GM21723 (cell line): ENCODE results near the gene PAFAH2.

Source experiments
- ATAC-seq: cut with Tn5 transposase; IDR thresholded peaks from one replicate; pipeline ENCODE4 v1.9.1; 2021; ENCODE audit warnings: mild to moderate bottlenecking, moderate library complexity; ENCODE audit not compliant: unreplicated experiment

The PAFAH2 gene

GRCh38 chr1:26015358-26015757 is 17.5 kb upstream of the PAFAH2 start:
- no peak for ATAC-seq

DNA sequence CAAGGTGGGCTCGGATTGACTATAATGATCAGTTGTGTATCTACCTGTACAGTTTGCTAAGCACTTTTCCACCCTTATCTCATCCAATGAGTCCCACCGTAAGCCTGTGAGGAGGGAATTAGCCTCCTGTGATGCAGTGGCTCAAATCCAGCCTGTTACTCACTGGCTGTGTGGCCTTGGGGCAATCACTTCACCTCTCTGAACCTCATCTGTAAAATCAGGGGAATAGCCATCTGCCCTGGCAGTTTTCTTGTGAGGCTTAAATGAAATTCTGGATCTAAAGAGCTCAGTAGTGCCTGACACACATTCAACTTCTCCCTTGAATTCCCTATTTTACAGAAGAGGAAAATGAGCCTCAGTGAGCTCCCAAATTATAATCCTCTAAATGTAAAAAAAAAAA is 16.3 kb upstream of the PAFAH2 start:
- ATAC-seq, result no peak

GRCh38 chr1:26012864-26013263 is 15.0 kb upstream of the PAFAH2 start:
- ATAC-seq, result no peak

GRCh38 chr1:26010825-26011224 is 13.0 kb upstream of the PAFAH2 start:
- ATAC-seq, result no peak

DNA sequence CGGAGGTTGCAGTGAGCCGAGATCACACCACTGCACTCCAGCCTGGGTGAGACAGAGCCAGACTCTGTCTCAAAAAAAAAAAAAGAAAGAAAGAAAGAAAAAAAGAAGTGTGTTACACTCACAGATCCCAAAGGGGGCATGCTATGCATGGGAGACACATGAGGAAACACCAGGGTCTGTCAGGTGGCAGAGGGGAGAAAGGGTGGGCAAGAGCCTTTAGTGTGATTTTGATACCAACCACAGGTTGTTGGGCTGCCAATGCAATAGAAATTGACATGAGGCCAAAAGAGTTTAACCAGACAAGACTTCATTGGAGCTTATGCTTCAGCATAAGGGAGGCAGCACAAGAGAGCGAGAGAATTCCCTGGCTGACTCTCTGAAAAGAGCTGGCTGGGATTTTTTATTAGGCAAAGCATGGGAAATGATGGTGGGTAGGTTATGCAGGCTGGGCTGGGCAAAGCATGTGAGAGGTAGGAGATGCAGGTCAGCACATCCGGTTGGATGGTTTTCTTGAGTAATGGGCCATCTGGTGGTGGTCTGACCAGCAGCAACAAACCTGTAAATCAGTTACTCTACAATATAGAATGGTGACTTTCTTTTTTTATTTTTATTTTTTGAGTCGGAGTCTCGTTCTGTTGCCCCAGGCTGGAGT is 12.1 kb upstream of the PAFAH2 start:
- ATAC-seq, result no peak

DNA sequence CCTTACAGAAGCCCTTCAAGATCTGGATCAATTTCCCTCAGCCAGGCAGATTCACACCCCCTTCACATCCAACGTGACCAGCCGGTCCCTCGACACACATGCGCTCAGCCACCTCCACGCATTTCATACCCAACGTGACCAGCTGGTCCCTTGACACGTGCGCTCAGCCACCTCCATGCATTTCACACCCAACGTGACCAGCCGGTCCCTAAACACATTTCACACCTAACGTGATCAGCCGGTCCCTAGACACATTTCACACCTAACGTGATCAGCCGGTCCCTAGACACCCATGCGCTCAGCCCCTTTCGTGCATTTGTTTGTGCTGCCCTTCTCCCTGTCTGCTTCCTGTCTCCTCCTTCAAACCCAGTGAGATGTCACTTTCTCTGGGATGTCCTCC is 8.8 kb upstream of the PAFAH2 start:
- ATAC-seq, result no peak

- ATAC-seq, result no peak
Observed at GRCh38 chr1:26005434-26006105, 7.7 kb upstream of the PAFAH2 start.

DNA sequence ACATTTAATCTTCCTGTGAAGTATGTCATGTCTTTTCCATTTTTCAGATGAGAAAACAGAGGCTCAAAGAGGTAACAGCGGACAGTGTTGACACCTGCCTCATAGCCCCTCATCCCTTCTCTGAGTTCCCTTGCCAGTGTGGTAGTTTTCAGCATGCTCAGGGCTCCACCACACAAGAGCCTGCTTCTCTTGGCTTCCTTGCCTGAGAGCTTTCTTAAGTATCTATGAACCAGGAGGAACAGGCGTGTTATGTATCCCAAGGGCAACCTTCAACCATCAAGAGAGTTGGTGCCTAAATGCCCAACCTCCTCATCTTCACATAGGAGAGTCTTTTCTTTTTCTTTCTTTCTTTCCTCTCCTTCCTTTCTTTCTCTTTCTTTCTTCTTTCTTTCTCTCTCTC is 5.9 kb upstream of the PAFAH2 start:
- no peak for ATAC-seq

DNA sequence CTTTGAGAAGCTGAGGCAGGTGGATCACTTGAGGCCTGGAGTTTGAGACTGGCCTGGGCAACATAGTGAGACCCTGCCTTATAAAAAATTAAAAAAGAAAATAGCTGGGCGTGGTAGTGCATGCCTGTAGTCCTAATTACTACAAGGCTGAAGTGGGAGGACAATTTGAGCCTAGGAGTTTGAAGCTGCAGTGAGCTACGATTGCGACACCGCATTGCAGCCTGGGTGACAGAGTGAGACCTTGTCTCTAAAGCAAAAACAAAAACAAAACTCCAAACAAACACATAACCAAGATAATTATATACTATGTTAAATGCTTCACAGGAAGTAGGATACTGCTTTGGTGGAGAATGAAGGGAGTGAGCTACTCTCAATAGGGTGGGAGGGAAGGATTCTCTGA is 5.4 kb upstream of the PAFAH2 start:
- no peak for ATAC-seq

- no peak for ATAC-seq
Observed at GRCh38 chr1:25999041-25999800, 1.4 kb upstream of the PAFAH2 start.

DNA sequence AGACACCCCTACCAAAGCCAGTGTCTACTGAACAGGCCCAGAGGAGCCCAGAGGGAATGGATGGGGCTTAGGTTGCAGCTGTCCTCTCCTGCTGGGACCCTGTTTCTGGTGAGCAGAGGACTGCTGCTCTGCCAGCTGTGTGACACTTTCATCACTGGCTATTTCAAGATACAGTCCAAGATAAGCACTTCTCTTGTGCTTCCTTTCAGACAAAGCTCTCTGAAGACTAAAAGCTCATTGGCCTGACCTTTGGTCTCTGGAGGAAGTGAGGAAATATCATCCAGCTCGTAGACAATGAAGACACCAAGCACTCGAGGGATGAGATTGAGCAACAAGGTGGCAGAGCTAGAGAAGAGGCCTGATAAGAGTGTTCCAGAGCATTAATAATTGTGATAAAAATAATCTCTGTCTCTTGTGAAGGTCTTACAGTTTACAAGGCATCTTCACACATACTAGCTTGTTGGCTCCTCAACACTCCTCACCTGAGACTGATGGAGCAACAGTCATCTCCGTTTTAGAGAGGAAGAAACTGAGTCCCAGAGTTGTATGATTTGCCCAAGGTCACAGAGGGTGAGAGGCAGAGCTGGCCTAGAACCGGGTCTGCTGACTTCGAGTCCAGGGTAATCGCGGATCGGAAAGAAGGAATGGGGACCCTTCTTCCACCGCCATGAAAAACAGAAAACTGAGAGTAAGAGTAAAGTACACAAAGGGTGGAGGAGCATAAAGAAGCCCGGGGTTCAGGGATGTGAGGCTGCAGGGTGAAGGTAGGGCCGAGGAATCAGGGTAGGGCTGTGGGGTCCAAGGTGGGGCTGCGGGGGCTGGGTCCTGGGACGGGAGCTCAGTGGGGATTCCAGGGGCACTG is 666 bp downstream of the PAFAH2 start:
- no peak for ATAC-seq

DNA sequence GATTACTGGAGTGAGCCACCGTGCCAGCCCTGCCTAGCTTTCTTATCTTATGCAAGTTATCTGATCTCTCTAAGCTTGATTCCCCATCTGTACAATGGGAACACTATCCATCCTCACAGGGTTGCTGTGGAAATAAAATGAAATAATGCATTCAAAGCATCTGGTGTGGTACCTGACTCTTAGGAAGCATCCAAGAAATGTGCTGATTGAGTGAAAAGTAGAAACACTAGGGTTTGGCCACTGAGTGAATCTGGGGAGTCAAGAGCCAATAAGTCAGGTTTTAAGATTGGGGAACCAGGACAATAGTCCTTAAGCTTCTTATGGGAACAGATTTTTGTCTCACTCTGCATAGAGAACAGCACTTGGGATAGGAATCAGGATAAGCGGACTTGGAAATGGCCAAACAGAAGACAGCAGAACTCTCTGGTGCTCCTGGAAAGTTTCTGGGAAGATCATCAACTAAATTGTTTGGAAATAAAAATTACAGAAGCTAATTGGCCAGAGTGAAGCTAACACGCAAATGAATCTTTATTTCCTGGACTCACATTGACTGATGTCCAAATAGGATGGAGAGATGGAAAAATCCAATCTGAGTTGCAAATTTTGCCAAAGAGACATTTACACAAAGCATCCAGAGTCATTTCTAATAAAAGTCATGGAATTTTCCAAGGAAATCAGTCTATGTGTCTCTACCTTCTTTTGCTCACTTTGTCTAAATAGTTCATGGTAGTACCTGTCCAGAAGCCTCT is 3.3 kb downstream of the PAFAH2 start:
- no peak for ATAC-seq

DNA sequence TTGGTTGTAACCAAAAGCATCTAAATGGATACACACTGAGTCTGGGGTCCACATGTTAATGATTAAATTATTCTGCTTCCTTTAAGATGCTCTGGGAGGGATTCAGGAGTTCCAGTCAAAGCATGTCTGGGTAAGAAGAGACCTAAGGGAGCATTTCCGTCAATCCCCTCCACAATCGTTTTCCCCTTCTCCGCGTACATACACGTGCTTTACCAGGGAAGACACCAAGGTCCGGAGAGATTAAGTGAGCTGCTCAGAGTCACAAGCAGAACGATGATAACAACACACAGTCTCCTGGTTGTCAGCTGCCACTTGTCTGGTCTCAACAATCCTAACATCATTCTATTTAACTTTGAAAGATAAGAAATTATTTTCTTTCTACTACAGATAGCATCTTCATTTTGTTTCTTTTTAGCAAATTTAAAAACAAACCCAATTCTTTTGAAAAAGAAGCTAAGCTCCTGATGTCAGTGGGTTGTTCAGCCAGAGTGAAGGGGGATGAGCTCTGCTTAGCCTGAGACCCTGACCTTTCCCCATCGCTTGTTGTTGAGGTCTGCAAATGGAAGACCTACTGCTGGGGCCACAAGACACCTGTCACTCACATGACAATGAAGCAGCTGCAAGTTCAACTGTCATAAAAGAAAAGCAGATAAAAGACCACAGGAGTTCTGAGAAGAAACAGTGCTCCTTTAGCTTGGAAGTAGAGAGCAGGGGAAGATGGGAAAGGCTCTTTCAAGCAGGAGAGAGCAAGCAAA is 4.5 kb downstream of the PAFAH2 start:
- ATAC-seq, result no peak

DNA sequence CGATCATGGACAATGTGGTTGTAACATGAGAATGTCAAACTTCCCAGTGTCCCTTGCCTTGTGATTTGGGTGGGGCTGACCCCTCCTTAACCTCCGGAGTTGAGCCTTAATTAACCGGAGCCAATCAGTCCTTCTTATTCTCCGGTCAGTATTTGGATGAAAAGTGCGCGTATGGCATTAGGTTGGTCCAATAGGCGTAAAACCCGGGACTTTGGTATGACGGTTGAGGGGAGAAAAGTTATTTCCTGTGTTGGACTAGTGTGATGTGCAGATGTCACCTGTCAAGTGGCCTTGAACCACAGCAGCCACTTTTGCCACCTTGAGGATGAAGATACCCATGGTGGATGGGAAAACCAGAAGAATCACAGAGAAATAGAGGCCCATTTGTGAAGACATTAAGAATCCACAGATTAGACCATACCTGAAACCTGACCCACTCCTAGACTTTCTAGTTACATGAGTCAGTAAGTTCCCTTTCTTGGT is 5.1 kb downstream of the PAFAH2 start:
- no peak for ATAC-seq

DNA sequence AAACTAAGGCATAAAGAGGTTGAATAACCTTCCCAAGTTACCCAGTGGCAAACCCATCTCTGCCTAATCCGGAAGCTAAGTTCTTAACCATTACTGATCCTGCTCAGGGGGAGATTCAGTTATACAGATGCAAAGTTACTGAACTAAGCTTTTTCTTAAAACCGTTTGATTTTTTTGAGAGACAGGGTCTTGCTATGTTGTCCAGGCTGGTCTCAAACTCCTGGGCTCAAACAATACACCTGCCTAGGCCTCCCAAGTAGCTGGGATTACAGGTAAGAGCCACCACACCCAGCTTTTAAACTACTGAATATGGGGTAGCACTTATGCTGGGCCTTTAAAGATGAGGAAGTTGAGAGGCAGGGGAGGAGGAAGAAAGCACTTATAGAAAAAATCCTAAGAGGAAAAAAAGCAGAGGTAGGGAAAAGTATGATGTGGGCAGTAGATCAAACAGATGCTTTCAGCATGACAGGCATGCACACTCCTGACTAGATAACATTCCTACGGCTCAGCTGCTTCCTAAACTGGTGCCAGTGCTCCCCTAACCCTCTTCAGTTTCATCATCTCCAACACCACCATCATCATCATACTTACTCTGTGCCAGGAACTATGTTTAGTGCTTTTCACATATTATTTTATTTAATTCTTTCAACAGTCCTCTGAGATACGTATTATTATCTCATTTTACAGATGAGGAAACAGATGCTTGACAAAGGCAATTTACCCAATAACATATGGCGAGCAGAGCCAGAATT is 5.8 kb downstream of the PAFAH2 start:
- no peak for ATAC-seq

- no peak for ATAC-seq
Observed at GRCh38 chr1:25990702-25991395, 7.0 kb downstream of the PAFAH2 start.

DNA sequence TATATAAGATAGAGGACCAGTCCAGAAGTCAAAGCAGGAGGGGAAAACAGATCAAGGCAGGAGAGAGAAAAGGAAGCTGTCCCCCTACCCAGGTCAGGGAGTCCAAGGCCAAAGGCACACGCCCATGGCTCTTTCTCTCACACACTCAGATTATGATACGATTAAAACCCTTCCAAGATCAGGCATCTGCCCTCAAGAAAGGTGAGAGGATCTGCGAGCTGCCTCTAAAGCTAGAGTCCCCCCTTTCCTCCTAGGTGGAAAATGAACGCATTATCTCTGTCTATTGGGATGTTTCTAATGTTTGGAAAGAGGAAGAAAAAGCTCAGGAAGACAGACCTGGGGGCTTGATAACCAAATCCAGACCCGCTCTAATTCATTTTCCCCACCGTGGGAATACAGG is 7.6 kb downstream of the PAFAH2 start:
- ATAC-seq, result no peak
